NCI-H2171 treated with DMSO at 0.1 percent for 48 hours (cell line): ENCODE results near the gene ATP10B.
"Not testable (repeated sequence)": the region's sequence is repeated elsewhere in the genome, so short reads cannot be mapped to it uniquely, and the experiment has no call there.

ENCODE experiments used
- DNase-seq: peaks from one replicate; lab custom pipeline; 2025; lab: John Stamatoyannopoulos, UW

Gene ATP10B

DNA sequence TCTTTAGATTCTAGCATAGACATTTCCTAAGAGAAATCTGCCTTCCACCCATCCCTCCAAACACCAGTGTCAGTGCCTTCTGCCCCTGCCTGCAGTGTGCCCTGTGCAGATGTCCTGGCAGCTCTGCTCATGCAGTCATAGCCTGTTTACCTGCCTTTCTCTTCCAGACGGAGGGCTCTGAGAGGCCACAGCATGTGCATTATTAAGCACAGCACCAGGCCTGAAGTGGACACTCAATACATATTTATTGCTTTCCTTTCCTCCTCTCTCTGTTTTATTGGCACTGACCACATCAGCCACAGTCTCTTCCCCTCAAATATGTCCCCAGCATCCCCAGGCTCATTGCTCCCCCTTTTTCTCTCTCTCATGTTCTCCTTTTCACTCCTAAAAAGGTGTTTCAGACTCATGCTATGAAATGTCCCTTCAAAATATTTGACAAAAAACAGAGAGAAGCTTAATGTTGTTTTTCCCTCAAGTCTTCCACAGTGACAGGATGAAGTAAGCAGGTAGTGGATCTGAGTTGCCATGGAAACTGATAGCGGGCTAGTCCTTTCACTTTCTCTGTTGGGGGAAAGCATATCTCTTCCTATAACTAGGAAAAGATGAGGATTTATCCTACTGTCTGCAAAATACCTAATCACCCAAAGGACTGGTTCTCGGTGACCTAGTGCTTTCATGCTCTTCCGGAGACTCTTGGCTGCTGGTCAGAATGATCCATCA lies 100.9 kb downstream of the ATP10B start:
- no peak for DNase-seq

DNA sequence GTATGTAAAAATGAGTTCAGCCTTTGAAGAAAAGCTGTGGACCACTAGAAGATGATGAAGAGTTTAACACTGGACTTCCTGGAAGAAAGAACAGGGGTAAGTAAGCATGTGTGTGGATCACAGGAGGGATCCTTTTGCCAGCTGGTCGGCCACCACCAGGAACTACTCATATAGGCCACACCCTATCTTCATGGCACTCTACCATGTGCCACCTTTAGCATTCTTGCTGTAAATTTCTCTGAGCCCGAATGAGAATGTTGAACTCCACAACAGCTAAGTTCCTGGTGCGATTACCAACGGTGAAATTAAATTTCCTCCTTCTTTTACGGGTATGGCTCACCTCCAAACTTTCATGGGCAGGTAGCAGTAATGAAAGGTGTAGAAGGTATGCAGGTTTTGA lies 102.3 kb downstream of the ATP10B start:
- no peak for DNase-seq

DNA sequence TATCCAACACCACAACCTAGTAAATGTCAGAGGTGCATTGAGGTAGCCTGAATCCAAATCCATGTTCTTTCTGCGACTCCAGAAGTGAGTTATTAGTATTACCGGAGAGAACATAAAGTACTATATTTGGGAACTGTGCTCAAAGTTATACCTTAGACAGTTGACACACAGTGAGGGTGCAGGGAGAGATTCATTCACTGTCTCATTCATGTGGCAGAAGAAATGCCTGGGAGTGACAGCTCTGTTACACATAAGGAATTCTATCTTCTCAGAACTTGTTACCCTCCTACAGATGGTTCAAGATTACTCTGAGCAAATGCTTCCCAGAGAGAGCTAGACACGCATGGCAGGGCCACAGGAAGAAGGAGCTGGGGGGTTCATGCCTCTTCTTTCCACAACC lies 103.0 kb downstream of the ATP10B start:
- DNase-seq = no peak

DNA sequence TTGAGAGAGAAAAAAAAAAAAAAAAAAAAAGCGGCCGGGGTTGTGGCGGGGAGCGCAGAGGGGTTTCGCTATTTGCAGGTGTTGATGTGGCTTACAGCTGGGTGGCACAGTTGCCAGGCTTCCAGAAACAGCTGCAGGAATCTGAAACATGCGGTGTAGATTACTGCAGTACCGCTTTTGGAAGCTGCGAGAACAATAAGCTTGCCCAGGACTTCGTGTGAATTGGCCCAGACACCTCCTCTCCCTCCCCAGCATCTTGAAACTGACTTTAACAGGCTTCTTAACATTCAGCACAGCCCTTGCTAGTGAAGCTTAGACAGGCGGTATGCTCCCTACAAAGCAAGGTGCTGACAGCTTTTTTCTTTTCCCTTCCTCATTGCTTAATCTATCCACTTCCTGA lies 104.0 kb downstream of the ATP10B start:
- DNase-seq = no peak

DNA sequence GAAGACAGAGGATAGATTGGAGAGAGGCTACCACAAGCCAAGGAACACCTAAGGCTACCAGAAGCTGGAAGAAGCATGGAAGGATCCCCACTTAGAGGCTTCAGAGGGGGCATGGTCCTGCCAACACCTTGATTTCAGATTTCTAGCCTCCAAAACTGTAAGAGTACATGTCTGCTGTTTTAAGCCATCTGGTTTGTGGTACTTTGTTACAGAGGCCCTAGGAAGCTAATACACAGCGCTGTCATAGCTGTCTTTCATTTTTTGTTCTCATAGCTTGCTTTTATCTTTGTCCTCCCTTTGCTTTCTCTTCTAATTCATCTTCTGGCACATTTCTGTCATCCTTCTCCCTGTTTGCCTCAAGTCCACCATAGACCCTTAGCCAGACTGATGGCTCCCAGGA lies 104.5 kb downstream of the ATP10B start:
- no peak for DNase-seq

DNA sequence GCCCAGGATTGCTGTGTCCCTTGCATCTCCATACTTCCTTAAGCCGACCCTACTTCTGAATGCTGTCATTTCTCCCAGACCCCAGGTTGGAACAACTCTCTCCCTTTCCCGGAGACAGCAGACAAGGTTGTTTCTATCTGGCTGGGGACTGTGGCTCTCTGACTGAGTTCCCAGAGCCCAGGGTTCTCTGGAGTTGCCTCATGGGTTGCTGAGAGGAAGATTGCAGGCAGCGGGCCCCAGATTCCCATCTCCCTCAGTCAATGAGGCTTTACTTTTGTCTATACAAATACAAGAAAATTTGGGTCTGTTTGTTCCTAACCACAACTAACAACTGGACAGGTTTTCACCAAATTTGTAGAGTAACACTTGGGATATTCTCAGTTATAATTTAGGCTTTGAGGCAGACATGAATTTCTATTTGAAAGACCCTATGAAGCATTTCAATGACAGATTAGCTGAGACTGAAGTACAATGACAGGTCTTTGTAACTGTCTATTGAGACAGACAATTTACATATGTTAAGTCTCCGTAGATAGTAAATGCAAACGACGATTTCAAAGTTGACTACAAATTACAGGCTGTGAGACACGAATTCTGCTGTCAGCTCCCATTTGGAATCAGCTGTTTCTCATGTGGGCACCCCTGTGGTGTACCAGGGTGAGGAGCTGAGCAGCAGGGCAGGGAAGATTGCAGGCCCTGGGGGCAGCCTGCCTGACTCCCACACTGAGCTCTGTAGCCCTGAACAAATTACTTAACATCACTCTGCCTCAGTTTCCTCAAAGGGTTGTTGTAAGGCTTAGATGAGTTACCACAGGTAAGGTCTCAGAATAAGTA lies 107.5 kb downstream of the ATP10B start:
- DNase-seq = no peak

DNA sequence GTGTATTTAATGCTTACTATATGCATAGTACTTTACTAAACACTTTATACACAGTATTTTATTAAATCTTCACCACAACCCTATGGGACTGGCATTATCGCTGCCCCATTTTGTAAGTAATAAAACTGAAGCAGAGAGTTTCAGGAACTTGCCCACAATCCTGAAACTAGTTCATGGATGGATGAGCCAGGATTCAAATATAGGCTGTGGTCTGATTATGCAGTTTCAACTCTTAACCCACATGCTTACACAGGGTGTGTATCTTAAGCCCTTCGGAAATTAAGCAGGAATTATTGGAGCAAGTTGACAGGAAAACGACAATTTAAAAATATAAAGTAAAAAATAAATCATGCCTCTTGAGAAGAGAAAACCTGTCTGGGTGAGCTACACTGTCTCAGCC lies 109.0 kb downstream of the ATP10B start:
- no peak for DNase-seq

DNA sequence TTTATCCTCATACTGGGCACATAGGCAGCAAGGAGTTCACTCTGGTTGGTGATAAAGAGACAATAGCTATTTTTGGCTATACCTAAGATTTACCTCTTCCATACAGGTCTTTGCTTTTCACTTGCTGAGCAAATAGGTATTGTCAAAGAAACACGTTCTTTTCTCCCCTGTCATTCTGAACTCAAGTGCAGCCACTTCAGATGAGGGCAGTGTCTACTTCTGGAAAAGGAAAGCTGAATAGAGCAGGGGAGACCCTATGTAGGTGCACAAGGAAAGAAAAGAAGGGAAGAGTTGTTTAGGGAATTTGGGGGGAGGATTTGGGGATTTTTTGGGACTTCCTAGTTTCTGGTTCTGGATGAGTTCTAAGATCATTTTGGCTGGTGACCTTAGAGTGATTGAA lies 109.6 kb downstream of the ATP10B start:
- no peak for DNase-seq

DNA sequence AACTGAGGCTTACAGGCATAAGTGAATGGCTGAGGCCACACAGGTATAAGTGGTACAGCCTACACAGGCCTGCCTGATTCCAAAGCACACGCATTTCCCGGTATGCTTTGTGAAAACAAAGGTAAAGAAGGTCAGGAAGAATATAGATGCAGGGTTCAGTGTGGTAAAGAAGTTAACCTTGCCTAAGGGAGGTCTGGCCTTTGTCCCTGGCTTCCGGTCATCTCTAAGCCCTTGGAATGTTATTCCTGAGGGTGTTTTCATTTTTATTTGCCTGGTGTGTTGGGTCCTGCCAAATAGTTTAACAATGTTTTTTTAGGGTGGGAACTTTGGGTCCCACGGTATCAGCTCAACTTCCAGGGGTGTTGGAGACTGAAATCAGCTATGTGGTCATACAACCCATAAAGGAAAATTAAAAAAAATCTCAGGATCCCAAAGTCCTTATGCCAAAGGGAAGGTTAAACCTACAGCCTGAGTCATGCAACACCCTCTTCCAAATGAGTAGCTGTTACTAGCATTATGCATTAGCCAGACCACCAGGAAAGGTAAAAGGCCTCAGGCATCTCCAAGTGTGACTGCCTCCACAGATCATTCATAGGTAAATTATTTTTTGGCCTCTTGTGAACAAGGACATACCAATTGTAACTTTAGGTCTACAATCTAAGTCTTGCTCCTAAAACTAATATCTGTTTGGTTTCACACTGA lies 124.6 kb downstream of the ATP10B start:
- DNase-seq = no peak

DNA sequence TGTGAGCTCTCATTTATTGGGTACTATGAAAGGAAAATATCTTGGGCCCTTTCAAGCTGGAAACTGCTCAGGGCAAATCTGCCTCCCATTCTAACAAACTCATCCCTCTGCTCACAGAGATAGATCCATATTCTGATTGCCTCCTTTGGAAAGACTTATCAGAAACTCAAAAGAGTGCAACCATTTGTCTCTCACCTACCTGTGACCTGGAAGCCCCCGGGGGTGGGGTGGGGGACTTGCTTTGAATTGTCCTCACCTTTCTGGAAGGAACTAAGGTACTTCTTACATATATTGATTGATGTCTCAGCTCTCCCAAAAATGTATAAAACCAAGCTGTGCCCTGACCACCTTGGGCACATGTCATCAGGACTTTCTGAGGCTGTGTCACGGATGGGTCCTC lies 125.3 kb downstream of the ATP10B start:
- DNase-seq = no peak

DNA sequence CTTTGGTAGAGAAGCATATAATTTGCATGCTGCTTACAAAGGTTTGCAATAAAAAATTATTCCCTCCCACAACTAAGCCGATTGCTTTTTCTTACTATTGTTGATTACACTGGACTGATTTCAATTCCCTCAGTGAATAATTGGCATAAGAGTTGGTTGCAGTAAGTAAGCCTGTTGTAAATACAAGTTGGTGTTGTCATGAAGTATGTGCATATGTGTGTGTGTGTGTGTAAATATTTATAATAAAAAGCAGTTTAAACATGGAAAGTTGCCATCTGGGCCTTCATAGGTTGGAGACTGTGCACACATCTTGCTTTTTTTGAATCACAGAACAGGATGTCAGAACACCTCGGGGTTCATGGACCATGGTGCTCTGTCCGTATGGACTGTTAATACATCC lies 131.2 kb downstream of the ATP10B start:
- DNase-seq = no peak

DNA sequence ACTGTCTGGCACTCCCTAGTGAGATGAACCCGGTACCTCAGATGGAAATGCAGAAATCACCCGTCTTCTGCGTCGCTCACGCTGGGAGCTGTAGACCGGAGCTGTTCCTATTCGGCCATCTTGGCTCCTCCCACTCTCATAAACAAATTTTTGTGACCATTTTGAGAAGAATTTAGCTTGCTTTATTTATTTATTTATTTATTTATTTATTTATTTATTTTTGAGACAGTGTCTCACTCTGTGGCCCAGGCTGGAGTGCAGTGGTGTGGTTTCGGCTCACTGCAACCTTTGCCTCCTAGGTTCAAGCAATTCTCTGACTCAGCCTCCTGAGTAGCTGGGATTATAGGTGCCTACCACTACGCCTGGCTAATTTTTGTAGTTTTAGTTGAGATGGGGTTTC lies 136.5 kb downstream of the ATP10B start:
- DNase-seq = not testable (repeated sequence)

DNA sequence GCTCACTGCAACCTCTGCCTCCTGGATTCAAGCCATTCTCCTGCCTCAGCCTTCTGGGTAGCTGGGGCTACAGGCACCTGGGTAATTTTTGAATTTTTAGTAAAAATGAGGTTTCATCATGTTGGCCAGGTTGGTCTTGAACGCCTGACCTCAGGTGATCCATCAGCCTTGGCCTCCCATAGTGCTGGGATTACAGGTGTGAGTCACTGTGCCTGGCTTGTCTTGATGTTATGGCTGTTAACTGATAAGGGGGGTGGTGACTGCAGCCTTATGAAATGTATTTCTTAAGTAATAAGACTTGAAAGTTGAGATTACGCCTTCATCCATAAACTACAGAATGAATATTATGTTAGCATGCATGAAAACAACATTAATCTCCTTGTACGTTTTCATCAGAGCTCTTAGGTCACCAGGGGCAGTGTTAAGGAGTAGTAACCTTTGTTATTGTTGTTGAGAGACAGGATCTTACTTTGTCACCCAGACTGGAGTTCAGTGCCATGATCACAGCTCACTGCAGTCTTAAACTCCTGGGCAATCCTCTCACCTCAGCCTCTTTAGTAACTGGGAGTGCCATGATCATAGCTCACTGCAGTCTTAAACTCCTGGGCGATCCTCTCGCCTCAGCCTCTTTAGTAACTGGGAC lies 148.3 kb downstream of the ATP10B start:
- DNase-seq = no peak

DNA sequence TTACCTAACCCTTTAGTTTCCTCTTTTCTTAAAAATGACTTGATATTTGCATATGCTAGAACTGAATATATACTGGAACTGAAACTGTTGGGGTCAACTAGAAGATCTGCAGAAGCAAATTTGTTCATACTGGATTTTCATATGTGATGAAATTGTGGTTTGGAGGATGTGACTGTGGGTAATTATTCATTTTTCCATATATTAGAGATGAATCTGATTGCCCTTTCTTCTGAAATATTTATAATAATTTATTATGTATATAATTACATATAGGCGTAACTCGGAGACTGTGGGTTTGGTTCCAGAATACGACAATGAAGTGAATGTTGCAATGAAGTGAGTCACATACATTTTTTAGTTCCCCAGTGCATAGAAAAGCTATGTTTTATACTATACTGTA lies 149.1 kb downstream of the ATP10B start:
- DNase-seq = no peak

DNA sequence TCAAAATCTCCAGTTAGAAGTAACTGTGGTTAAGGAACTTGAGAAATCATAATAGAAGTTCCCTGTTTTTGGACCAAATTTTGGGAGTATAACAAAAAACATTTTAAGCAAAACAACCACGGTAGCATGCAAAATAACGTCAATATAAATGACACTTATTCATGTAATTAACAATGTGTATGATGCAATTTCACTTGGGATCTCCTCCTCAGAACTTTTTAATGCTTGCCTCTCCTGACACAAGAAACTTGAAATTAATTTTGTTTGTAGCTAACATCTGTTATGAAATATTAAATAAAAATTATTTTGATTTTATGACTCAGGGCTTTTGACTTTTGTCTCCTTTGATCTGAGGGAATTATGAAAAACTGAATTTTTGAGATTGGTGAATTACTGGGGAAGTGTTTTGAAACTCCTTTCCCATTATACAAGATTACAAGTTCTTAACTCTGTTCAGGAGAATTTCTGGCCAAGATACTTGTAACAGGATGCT lies 149.7 kb downstream of the ATP10B start:
- DNase-seq = no peak

DNA sequence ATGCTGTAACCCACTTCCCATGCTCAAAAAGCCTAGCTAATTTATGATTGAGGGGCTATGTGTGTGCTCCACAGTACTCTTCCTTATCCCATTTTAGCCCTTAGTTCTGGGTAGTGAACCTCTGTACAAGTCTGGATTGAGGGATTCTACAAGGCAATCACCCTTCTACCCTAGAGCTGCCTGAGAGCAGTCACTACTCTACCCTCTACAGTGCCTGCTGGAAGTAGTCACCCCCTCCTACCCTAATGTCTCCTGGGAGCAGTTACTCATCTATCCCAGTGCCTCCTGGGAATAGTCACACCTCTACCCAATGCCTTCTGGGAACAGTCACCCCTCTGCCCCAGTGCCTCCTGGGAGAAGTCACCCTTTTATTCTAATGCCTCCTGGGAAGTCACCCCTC lies 150.6 kb downstream of the ATP10B start:
- no peak for DNase-seq

DNA sequence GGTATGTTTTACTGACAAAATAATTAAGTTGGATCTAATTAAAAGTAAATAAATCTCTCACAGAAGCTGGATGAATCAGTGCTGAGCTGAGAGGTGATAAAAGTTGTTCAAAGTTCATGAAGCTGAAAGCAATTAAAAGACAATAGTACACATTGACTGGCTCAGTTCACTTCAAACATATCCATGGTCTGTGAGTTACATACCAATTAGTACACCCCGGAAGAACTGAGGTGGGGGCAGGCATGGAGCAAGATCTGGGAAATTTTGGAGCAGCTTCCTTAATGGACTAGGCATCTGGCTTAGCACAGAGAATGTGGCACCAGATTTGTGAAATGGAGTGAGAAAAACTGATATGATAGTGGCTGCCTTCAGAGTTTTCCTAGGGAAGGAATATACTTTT lies 152.7 kb downstream of the ATP10B start:
- DNase-seq = no peak

DNA sequence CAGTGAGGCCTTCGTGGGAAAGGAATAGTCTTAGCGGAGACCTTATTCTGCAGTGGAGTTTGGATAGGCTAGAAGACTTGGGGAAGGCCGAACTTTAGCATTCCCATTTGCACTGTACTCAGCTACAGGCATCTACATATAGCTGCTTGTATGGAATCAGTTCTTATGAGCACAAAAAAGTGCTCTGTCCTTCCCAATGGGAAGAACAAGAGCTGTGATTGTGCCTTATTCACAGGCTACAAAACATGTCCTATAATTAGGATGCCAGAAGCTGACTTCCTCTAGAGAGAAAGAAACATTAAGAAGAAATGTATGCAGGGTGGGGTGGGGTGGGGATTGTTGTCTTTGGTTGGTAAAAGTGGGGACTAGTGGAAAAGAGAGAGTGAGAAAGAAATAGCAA lies 154.7 kb downstream of the ATP10B start:
- DNase-seq = no peak

DNA sequence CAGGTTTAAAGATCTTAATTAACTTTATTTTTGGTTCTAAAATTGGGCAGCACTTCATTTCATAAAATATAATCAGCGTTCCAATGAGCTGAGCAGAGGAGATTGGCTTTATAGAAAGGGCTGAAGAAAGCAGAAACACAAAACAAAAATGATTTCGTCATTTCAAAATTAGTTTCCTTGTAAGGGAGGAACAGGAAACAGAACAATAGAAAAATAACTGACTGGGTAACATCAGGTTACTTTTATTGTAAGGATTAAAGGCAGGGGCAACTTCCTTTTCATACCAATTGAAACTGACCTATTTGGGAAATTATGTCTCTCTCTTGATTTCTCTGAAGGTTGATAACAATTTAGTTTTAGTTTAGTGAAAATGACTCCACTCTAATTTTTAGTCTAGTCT lies 157.1 kb downstream of the ATP10B start:
- no peak for DNase-seq

DNA sequence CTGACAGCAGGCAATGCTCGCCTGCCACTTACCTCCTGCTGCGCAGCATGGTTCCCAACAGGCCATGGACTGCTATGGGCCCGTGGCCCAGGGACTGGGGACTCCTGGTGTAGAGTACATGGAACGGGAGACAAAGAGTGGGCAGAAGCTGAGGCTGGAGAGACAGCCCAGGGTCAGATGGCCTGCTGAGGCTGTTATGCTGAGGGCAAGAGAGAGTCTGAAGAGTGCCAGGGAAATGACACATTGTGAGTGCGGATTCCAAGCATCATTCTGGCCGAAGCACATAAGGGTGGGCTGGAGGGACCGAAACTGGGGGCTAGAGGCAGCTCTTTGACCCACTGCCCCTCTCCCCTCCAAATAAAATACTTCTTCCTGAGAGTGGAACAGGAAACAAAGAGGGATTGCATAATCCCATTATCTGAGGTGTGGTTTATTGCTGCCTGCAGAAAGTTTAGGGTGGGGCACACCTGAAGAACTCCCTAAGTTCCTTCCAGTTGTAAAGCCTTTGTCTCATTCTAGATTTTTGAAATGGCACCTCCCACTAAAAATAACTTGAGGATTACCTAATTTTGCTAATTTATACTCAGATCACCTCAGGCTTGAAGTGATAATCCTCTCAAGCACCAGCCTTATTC lies 158.1 kb downstream of the ATP10B start:
- DNase-seq = no peak

DNA sequence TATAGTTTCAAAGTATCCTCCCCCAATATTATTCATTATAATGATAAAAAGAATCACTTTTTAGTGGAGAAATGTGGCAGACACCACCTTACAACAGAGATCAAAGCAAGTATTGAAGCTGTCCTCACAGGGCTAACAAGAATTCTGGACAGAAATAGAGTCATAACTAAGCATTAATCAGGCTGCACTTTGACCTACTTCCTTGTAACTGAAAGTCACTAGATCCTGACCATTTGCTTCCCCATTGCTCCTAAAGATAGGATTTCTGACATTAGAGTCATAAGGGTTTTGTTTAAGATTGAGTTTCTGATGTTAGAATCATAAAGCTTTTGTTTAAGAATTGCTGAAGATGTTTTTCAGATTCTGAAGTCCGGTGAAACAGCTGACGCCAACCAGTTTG lies 159.7 kb downstream of the ATP10B start:
- DNase-seq = no peak

DNA sequence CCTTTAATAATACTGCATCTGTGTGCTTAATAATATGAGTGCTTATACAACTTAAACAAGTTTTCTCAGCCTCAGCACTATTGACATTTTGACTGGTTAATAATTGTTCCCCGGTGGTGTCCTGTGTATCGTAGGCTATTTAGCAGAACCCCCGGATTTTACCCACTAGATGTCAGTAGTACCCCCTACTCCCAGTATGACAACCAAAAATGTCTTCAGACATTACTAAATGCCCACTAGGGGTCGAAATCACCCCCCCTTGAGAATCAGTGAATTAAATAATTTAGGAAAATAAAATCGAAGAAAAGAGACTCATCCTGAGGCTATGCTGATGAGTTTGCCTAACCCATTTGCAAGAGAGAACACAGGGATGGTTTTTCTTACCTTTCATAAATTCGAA lies 166.3 kb downstream of the ATP10B start:
- peak; percentile 5 for DNase-seq
